Glomerular visceral epithelial cell (primary cell): Measurements from ENCODE around the gene SLC37A1.
A peak's percentile ranks its signal among the peaks of the same experiment; 100 is the strongest.
"Not testable (repeated sequence)": the region's sequence is repeated elsewhere in the genome, so short reads cannot be mapped to it uniquely, and the experiment has no call there.

ENCODE experiments used
- DNase-seq: peaks from one replicate; pipeline ENCODE4 v3.0.0-alpha.2; 2016; ENCODE audit errors: extremely low spot score

Gene SLC37A1

DNA sequence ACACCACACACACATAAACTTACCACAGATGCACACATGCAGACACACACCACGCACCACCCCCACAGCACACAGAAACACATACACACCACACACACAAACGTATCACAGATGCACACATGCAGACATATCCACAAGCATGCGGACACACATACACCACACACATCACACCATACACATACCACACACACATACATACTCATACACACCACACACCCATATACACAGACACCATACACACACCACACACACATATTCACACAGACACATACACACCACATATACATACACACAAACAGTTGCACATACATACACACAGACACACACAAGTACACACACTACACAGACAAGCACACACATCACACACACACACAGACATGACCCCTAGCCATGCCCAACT, 102.3 kb downstream of the SLC37A1 start:
- DNase-seq: no peak

- DNase-seq: no peak
These were observed 102.8 kb downstream of the SLC37A1 start for GRCh38 chr21:42616446-42616845.

GRCh38 chr21:42616941-42617340, 103.3 kb downstream of the SLC37A1 start:
- DNase-seq: no peak

DNA sequence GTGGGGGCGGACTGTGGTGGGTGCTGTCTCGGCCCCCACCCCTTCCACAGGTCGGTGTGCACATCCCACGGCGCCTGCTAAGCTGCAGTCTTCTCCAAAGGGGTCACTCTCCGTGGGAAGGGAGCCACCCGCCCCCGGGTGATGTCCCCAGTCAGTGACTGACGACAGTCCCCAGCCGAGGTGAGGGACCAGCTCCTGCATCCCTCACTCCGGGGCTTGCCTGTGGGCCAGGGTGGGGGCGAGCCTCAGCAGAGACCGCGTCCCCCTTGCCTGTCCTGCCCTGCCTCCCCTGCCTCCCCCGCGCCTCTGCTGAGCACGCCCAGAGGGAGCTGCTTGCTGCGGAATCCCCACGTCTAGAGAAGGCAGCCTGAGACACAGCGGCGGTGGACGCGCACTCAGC, 103.8 kb downstream of the SLC37A1 start:
- DNase-seq: no peak

DNA sequence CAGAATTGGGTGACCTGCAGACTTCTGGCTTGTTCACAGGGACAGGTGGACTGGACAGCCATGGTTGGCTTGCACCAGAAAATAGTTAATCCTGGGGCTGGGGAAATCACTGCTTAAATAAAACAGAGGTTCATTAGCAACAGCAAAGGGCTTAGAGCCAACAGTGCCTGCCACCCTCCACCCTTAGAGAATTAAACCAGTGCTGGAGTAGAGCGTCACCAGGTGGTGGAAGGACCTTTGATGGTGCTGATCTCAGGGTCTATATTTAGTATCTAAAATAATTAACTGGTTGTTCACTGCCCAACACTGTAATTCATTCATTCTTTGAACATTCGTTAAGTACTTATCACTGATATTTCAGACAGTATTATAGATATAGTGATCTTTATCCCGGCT, 105.1 kb downstream of the SLC37A1 start:
- no peak for DNase-seq

GRCh38 chr21:42619166-42619565, 105.5 kb downstream of the SLC37A1 start:
- no peak for DNase-seq

DNA sequence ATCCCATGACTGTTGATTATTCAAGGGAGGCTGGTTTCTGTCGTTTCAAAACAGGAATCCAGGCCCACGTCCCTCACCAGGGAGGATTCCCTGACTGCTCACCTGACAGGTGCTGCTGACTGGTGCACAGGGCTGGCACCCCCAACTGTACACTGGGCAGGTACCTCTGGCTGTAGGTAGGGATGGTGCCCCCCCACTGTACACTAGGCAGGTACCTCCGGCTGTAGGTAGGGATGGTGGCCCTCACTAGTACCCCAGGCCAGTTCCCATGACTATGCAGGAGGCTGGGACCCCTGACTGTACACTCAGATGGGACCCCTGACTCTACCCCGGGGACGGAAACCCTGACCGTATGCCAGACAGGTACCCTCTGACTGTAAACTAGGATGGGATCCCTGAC, 106.2 kb downstream of the SLC37A1 start:
- no peak for DNase-seq

GRCh38 chr21:42621166-42621818, 107.6 kb downstream of the SLC37A1 start:
- no peak for DNase-seq

DNA sequence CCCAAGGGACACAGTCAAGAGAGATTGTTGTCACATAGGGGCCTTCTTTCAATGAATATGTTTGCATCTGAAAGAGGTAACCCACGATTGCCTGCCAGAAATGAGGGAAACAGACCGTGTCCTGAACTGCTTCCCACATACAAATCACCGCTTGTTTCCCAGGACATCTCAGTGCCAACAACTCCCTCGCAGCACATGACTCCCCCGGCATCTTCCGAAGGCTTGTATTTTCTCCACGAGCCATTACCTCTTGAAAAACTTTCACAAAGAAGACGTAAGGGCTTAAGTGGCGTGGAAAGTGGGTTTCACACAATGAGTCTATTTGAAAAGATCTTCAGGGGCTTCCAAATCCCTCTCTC, 108.1 kb downstream of the SLC37A1 start:
- peak; percentile 21 for DNase-seq

GRCh38 chr21:42622284-42622683, 108.6 kb downstream of the SLC37A1 start:
- no peak for DNase-seq

GRCh38 chr21:42623694-42624093, 110.0 kb downstream of the SLC37A1 start:
- DNase-seq: no peak

- peak; percentile 64 for DNase-seq
These were observed 110.6 kb downstream of the SLC37A1 start for GRCh38 chr21:42624095-42624790.

DNA sequence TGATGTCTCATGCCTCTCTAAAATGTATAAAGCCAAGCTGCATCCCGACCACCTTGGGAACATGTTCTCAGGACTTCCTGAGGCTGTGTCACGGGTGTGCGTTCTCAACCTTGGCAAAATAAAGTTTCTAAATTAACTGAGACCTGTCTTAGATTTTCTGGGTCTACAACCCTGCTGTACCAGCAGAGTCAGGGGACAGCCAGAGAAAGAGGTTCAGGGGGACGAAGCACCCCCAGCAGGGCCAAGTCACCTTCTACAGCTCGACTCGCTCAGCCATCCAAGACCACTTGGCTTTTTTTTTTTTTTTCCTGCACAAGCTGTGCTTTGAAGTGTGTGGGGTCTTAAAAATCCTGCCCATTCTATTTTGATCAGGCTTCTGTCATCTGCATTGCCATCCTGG, 111.3 kb downstream of the SLC37A1 start:
- DNase-seq: no peak

DNA sequence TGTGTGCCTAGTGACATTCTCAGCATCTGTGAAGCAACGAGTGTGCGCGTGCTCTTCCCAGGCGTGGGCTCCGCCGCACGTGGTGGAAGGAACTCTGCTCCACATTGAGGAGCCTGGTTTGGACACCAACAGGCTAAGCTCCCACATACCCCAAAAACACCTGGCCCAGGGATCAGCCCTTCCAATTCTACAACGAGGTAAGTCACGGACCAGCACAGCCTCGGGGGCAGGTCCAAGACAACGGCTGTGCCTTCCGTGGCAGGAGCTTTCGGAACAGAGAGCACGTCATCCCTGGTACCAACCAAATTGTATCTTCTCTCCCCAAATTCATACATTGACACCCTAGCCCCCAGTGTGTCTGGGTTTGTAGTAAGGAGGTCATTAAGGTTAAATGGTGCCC, 112.5 kb downstream of the SLC37A1 start:
- no peak for DNase-seq

- no peak for DNase-seq
These were observed 114.1 kb downstream of the SLC37A1 start for GRCh38 chr21:42627527-42628289.

DNA sequence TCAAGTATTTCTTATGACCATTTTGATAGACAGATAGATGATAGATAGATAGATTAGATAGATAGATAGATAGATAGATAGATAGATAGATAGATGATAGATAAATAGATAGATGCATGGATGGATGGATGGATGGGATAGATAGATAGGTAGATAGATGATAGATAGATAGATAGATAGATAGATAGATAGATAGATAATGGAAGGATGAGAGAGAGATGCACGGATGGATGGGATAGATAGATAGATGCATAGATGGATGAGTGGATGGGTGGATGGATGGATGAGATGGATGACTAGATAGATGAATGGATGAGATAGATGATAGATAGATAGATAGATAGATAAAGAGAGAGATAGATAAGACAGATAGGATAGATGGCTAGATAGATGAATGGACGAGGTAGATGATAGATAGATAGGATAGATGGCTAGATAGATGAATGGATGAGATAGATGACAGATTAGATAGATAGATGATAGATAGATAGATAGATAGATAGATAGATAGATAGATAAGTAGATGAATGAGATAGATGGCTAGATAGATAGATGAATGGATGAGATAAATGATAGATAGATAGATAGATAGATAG, 114.9 kb downstream of the SLC37A1 start:
- not testable (repeated sequence) for DNase-seq

DNA sequence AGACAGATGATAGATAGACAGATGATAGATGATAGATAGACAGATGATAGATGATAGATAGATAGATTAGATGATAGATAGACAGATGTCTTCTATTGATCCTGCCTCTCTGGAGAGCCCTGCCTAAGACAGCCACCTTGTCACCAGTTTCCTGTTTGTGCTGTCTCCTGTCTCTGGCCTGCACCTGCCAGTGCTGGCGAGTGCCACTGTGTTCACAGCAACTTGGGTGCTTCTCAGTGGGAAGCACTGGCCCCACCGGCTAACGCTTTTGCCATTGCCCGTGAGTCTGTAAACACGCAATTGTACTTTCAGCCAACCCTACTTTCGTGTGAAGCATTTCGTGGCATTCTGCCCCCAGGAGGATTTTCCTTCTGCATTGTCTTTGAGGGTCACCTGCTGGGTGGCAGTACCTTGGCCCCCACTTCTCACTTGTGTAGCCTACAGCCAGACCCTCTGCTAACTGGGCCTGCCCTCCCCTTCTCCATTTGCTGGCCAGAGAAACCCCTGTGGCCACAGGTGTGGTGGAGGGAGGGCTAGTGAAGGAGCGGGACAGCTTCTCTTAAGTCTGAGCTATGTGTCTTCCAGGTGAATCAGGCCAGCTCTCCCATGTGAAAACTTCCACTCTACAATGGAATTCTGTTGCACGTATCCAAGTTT, 116.4 kb downstream of the SLC37A1 start:
- no peak for DNase-seq

- no peak for DNase-seq
These were observed 117.0 kb downstream of the SLC37A1 start for GRCh38 chr21:42630626-42631025.
